Cardiac muscle cell (in vitro differentiated cells and primary cell): ENCODE data around the gene FRZB. TPM values are rescaled to one million over a fixed set of nuclear protein-coding genes. Genes with fewer than 3 reads are reported as not detected.
A peak's percentile ranks its signal among the peaks of the same experiment; 100 is the strongest.

Source experiments
- DNase-seq, 2 donors: peaks; one replicate each; pipeline versions ENCODE4 v3.0.0 to v3.0.0-alpha.2; 2010 to 2017; ENCODE audit warnings: low read depth in 1 of 2, low spot score in 1 of 2
- H3K27ac ChIP-seq: fragments of 200-600 bp; sonication (generic); 2 replicates; pipeline ENCODE4 v1.5.1; 2016
- H3K27me3 ChIP-seq: fragments of 200-600 bp; sonication (generic); 2 replicates; pipeline ENCODE4 v1.6.0; 2016; ENCODE audit warnings: control low read depth
- H3K36me3 ChIP-seq: fragments of 200-600 bp; sonication (generic); 2 replicates; pipeline ENCODE4 v1.5.1; 2016; ENCODE audit warnings: control low read depth
- H3K4me1 ChIP-seq: fragments of 200-600 bp; sonication (generic); 2 replicates; pipeline ENCODE4 v1.8.1; 2017; ENCODE audit warnings: low read depth, mild to moderate bottlenecking, mixed run types
- H3K4me3 ChIP-seq: fragments of 200-600 bp; sonication (generic); 2 replicates; pipeline ENCODE4 v1.5.1; 2016; ENCODE audit warnings: mild to moderate bottlenecking
- H3K9me3 ChIP-seq: fragments of 200-600 bp; sonication (generic); 2 replicates; pipeline ENCODE4 v1.5.1; 2017; ENCODE audit warnings: low read depth, mild to moderate bottlenecking, control low read depth
- CTCF ChIP-seq: IDR thresholded peaks from 2 replicates; pipeline ENCODE4 v1.5.1; 2012; ENCODE audit warnings: low read depth, mild to moderate bottlenecking, low read length
- polyA plus RNA-seq: library from polyadenylated mRNA; unstranded; fragments of >200 nt; fragmentation: Nextera tagmentation; extraction: Ambion mirVana; gene quantifications from 2 replicates; pipeline ENCODE4 v1.2.1, GENCODE V29; 2016
- total RNA-seq: library from RNA; depleted of rRNA; stranded (reverse); fragments of >200 nt; gene quantifications from 2 replicates; pipeline ENCODE4 v1.2.3, GENCODE V29; 2016

Gene FRZB
- total and polyA plus RNA-seq, 2 experiments from 2014 or later, result 9.6 to 23.9 TPM

DNA sequence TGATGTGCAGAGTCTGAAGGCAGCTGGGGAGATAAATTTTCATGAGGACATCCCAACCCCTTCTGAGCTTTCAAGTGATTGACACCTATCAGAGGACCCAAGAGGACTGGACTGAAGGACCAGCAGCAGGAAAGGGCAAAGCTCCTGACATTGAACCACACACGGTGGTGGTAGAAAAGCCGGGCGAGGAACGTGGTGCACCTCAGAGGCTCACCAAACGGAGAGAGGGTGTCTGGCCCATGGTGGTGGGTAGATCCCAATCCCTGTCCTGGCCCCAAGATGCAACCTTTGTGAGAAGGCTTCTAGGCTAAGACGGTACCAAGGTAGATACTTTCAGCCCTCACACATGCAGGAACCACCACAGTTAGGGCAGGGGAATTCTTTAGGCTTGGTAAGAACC is 52.1 kb downstream of the FRZB start:
- no peak for TF ChIP-seq CTCF
- H3K27me3 ChIP-seq, result no peaks in the 10 kb centered on the region
- H3K4me3 ChIP-seq, result no peak overlapping the region

DNA sequence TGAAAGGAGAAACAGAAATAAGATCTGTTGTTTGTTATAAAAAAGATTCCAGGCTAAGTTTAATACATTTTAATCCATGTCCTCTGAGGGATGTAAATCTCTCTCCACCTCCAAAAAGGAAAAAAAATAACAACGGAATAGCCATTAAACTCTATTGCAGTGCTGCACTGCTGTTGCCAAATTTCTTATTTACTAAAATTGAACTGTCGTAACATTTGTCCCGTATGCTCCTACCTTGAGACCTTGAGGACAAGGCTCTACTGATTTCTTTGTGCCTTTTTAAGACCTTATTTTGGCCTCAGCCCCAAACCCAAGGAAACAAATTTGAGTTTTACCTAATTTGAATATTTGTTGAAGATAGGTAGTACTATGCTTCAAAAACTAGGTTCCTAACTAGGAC is 56.4 kb downstream of the FRZB start:
- TF ChIP-seq CTCF, result no peak
- H3K27ac ChIP-seq, result no peak overlapping the region
- H3K36me3 ChIP-seq, result no peaks in the 10 kb centered on the region
- H3K27me3 ChIP-seq, result no peaks in the 10 kb centered on the region
- H3K4me1 ChIP-seq, result no peaks in the 10 kb centered on the region
- H3K9me3 ChIP-seq, result no peaks in the 10 kb centered on the region
- DNase-seq, result no peak
- H3K4me3 ChIP-seq, result no peak overlapping the region

More for the DNA sequence above, 52.1 kb downstream of the FRZB start:
- DNase-seq, result no peak
- H3K9me3 ChIP-seq, result no peaks in the 10 kb centered on the region
- no peak overlapping the region for H3K27ac ChIP-seq
- H3K36me3 ChIP-seq, result no peaks in the 10 kb centered on the region
- H3K4me1 ChIP-seq, result peaks cover 28% of the 10 kb centered on the region

DNA sequence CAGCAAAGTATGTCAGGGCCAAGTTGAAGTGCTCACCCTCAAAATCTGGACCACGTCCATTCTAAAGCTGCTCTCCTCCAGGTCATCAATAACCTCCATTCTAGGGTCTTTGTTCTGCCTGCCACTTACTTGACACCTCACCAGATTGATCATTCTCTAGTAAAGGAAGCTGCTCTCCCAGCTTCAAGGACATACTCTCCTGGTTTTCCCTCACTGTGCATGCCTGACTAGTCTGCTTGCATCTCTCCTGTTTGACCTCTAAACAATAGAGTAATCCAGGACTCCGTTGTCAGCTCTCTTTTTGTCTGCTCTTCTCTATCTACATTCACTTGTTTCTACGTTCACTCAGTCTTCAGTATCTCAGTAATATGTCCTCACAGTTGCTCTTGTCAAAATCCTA is 59.1 kb downstream of the FRZB start:
- H3K36me3 ChIP-seq, result no peaks in the 10 kb centered on the region
- H3K4me1 ChIP-seq, result no peaks in the 10 kb centered on the region
- TF ChIP-seq CTCF, result no peak
- DNase-seq, result no peak
- H3K27me3 ChIP-seq, result no peaks in the 10 kb centered on the region
- no peaks in the 10 kb centered on the region for H3K9me3 ChIP-seq
- no peak overlapping the region for H3K4me3 ChIP-seq
- H3K27ac ChIP-seq, result no peak overlapping the region

GRCh38 chr2:182804128-182804527 is 62.3 kb downstream of the FRZB start:
- DNase-seq, result no peak
- Histone ChIP-seq H3K4me1 (no peaks in the 10 kb centered on the region), H3K4me3 (no peak overlapping the region), H3K36me3 (no peaks in the 10 kb centered on the region), H3K27ac (no peak overlapping the region), H3K9me3 (no peaks in the 10 kb centered on the region), H3K27me3 (no peaks in the 10 kb centered on the region)
- no peak for TF ChIP-seq CTCF

GRCh38 chr2:182798736-182799135 is 67.7 kb downstream of the FRZB start:
- no peaks in the 10 kb centered on the region for H3K27me3 ChIP-seq
- peaks cover 15% of the 10 kb centered on the region for H3K4me1 ChIP-seq
- DNase-seq, result no peak
- no peak overlapping the region for H3K4me3 ChIP-seq
- no peaks in the 10 kb centered on the region for H3K36me3 ChIP-seq
- TF ChIP-seq CTCF, result no peak
- no peak overlapping the region for H3K27ac ChIP-seq
- no peaks in the 10 kb centered on the region for H3K9me3 ChIP-seq

DNA sequence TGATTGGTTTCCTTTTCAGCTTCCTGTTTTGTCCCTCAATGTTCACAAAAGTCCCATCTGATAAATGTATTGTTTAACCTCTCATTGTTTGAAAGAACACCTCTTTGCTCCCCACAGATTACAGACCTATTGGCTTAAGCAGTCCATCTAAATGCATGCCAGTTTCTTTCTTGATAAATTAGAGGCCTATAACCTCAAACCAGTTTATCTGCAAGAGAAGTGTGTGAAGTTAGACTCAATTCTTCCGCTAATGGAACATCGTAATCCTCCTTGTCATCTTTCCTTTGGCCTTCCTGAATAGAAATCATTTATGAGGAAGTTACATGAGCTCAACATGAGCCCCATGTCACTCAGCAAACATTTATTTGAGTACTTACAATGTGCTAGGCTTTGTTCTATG is 74.0 kb downstream of the FRZB start:
- H3K27me3 ChIP-seq, result no peaks in the 10 kb centered on the region
- no peaks in the 10 kb centered on the region for H3K9me3 ChIP-seq
- TF ChIP-seq CTCF, result no peak
- no peaks in the 10 kb centered on the region for H3K36me3 ChIP-seq
- H3K4me1 ChIP-seq, result peaks cover 15% of the 10 kb centered on the region
- H3K27ac ChIP-seq, result peak overlapping the region; percentile 23
- no peak for DNase-seq
- H3K4me3 ChIP-seq, result no peak overlapping the region
